ENCODE measurements around the gene UBE2E3. TPM values are rescaled to one million over a fixed set of nuclear protein-coding genes. Genes with fewer than 3 reads are reported as not detected.

Gene UBE2E3
- total RNA-seq, 2 experiments from 2014 or later = 26.7 to 29.4 TPM

GRCh38 chr2:181106789-181107627 lies 126.6 kb downstream of the UBE2E3 start:
- peaks cover 4% of the 10 kb centered on the region for H3K9me3 Mint-ChIP-seq
- ATAC-seq = peak; percentile 89
- intact Hi-C loops (cut with micrococcal nuclease) = loop anchor here (1.0 to 10.0 kb wide), 6 partner anchors 17 to 608 kb away; no protein-coding TSS in a partner anchor
- CTCF ChIA-PET = interaction anchor here (0.7 to 5.7 kb wide), 6 partner anchors 15 to 608 kb away, joined by 3 to 43 read pairs (median 3); partner anchors contain the start of gene ITGA4
- H3K36me3 Mint-ChIP-seq (ENCODE audit: low read depth) = peaks cover 14% of the 10 kb centered on the region
- H3K27ac Mint-ChIP-seq = peak overlapping the region; percentile 89
- H3K4me1 Mint-ChIP-seq (ENCODE audit: low read depth) = peaks cover 49% of the 10 kb centered on the region
- POLR2A ChIA-PET = interaction anchor here (0.6 to 3.0 kb wide), 4 partner anchors 15 to 350 kb away, joined by 3 to 12 read pairs (median 3); partner anchors contain the start of gene ITGA4
- peak overlapping the region; percentile 52 for H3K4me3 Mint-ChIP-seq
- TF ChIP-seq CTCF (IDR thresholded peaks at IDR 0.05) = no peak
- peak; percentile 54 for DNase-seq
- no peaks in the 10 kb centered on the region for H3K27me3 Mint-ChIP-seq

- CTCF ChIA-PET = interaction anchor here (0.7 to 5.7 kb wide), 3 partner anchors 15 to 349 kb away, joined by 3 to 43 read pairs (median 3); partner anchors contain the start of gene ITGA4
- Mint-ChIP-seq H3K9me3 (peaks cover 4% of the 10 kb centered on the region), H3K27ac (no peak overlapping the region), H3K4me1 (ENCODE audit: low read depth) (peaks cover 49% of the 10 kb centered on the region), H3K27me3 (no peaks in the 10 kb centered on the region), H3K4me3 (no peak overlapping the region), H3K36me3 (ENCODE audit: low read depth) (peaks cover 14% of the 10 kb centered on the region)
- TF ChIP-seq CTCF (IDR thresholded peaks at IDR 0.05) = no peak
- ATAC-seq (no peak), DNase-seq (no peak)
- intact Hi-C loops (cut with micrococcal nuclease) = loop anchor here (1.0 to 10.0 kb wide), 6 partner anchors 17 to 607 kb away; no protein-coding TSS in a partner anchor
- POLR2A ChIA-PET = interaction anchor here (0.7 to 3.0 kb wide), 3 partner anchors 14 to 350 kb away, joined by 3 to 12 read pairs (median 3); partner anchors contain the start of gene ITGA4
Observed at GRCh38 chr2:181107628-181107945, 127.2 kb downstream of the UBE2E3 start.

GRCh38 chr2:181111059-181111458 lies 130.7 kb downstream of the UBE2E3 start:
- intact Hi-C loops (cut with micrococcal nuclease) = no loop called here
- ChIA-PET CTCF (interaction anchor here (1.2 to 2.2 kb wide), 5 partner anchors 11 to 347 kb away, joined by 3 to 6 read pairs (median 3); partner anchors contain the start of gene ITGA4), POLR2A (no interaction called here)
- Mint-ChIP-seq H3K27ac (no peak overlapping the region), H3K36me3 (ENCODE audit: low read depth) (peaks cover 14% of the 10 kb centered on the region), H3K4me3 (no peak overlapping the region), H3K27me3 (no peaks in the 10 kb centered on the region), H3K9me3 (peaks cover 4% of the 10 kb centered on the region), H3K4me1 (ENCODE audit: low read depth) (peaks cover 45% of the 10 kb centered on the region)
- DNase-seq = no peak
- TF ChIP-seq CTCF (IDR thresholded peaks at IDR 0.05) = no peak
- ATAC-seq = no peak

- Mint-ChIP-seq H3K9me3 (peaks cover 4% of the 10 kb centered on the region), H3K27me3 (no peaks in the 10 kb centered on the region), H3K4me3 (no peak overlapping the region), H3K27ac (no peak overlapping the region), H3K4me1 (ENCODE audit: low read depth) (peaks cover 37% of the 10 kb centered on the region), H3K36me3 (ENCODE audit: low read depth) (peaks cover 14% of the 10 kb centered on the region)
- DNase-seq = no peak
- POLR2A ChIA-PET = interaction anchor here (0.9 to 1.0 kb wide), 2 partner anchors 9 to 195 kb away, joined by 3 read pairs; no protein-coding TSS in a partner anchor
- intact Hi-C loops (cut with micrococcal nuclease) = no loop called here
- TF ChIP-seq CTCF (IDR thresholded peaks at IDR 0.05) = no peak
- no peak for ATAC-seq
- CTCF ChIA-PET = interaction anchor here (0.8 to 2.2 kb wide), 7 partner anchors 9 to 345 kb away, joined by 3 to 7 read pairs (median 4); partner anchors contain the start of gene ITGA4
Observed at GRCh38 chr2:181112916-181113315, 132.5 kb downstream of the UBE2E3 start.
